ENCODE measurements around the gene RASIP1. TPM values are rescaled to one million over a fixed set of nuclear protein-coding genes. Genes with fewer than 3 reads are reported as not detected.
"Not testable (repeated sequence)": the region's sequence is repeated elsewhere in the genome, so short reads cannot be mapped to it uniquely, and the experiment has no call there.

Gene RASIP1
- total RNA-seq, 4 donors from 2014 or later: 9.7 to 25.8 (median 14.0) TPM

GRCh38 chr19:48720251-48720612 lies 20.2 kb downstream of the RASIP1 start:
- H3K4me3 ChIP-seq (replicated peaks in 1 of 3): no peak overlapping the region
- H3K4me1 ChIP-seq: peaks cover 23 to 42% of the 10 kb centered on the region in 2 donors
- H3K27me3 ChIP-seq: no peaks in the 10 kb centered on the region
- DNase-seq: no peak
- WGBS, 2 donors: 36 to 42% methylated on average over 11 to 12 of the region's 12 CpGs
- H3K9me3 ChIP-seq: no peaks in the 10 kb centered on the region
- H3K36me3 ChIP-seq: no peaks in the 10 kb centered on the region
- TF ChIP-seq POLR2A (IDR thresholded peaks at IDR 0.05): no peak
- TF ChIP-seq CTCF (IDR thresholded peaks at IDR 0.05): no peak
- H3K27ac ChIP-seq: peak overlapping the region in 1 of 3 donors; percentile 80
- intact Hi-C loops (cut with DNase I): no loop called here

- DNase-seq: no peak
- H3K36me3 ChIP-seq: no peaks in the 10 kb centered on the region
- H3K27me3 ChIP-seq: no peaks in the 10 kb centered on the region
- H3K27ac ChIP-seq: peak within 1 kb of the TSS in 1 of 3 donors; percentile 80
- TF ChIP-seq POLR2A (IDR thresholded peaks at IDR 0.05) (no peak), CTCF (IDR thresholded peaks at IDR 0.05) (no peak)
- peak within 1 kb of the TSS in 2 of 3 donors; percentile 39 to 43 for H3K4me3 ChIP-seq (replicated peaks in 1 of 3)
- WGBS, 2 donors: 75 to 76% methylated on average over 28 to 29 of the region's 33 CpGs
- intact Hi-C loops (cut with DNase I): no loop called here
- H3K9me3 ChIP-seq: no peaks in the 10 kb centered on the region
- H3K4me1 ChIP-seq: peaks cover 26 to 45% of the 10 kb centered on the region in 2 donors
Observed at GRCh38 chr19:48719263-48720171, 20.9 kb downstream of the RASIP1 start, which contains the start of gene MAMSTR. Gene MAMSTR, minus strand, starts transcription at chr19:48719725. Its CDS starts 694 bp downstream, at chr19:48719031.

- WGBS, 2 donors: 46 to 63% methylated on average over 11 to 15 of the region's 15 CpGs
- Histone ChIP-seq H3K27me3 (no peaks in the 10 kb centered on the region), H3K36me3 (no peaks in the 10 kb centered on the region), H3K4me3 (replicated peaks in 1 of 3) (no peak overlapping the region), H3K4me1 (peaks cover 25 to 43% of the 10 kb centered on the region in 2 donors), H3K9me3 (no peaks in the 10 kb centered on the region), H3K27ac (peak overlapping the region in 1 of 3 donors; percentile 24)
- DNase-seq: no peak
- intact Hi-C loops (cut with DNase I): no loop called here
- no peak for TF ChIP-seq POLR2A (IDR thresholded peaks at IDR 0.05)
- no peak for TF ChIP-seq CTCF (IDR thresholded peaks at IDR 0.05)
Observed at GRCh38 chr19:48718711-48719231, 21.6 kb downstream of the RASIP1 start.

GRCh38 chr19:48718106-48718505 lies 22.3 kb downstream of the RASIP1 start:
- 51 to 58% methylated on average over 13 of the region's 13 CpGs for WGBS, 2 donors
- H3K9me3 ChIP-seq; intact Hi-C loops (cut with DNase I); H3K27ac ChIP-seq; H3K27me3 ChIP-seq; H3K36me3 ChIP-seq; H3K4me3 ChIP-seq (replicated peaks in 1 of 3): not testable (repeated sequence)
- peak; percentile 66 to 70 for DNase-seq
- H3K4me1 ChIP-seq: peaks cover 25 to 47% of the 10 kb centered on the region in 2 donors

GRCh38 chr19:48716562-48717291 lies 23.7 kb downstream of the RASIP1 start:
- H3K4me1 ChIP-seq: peaks cover 25 to 52% of the 10 kb centered on the region in 2 donors
- peak overlapping the region in 2 of 3 donors; percentile 45 to 52 for H3K27ac ChIP-seq
- H3K4me3 ChIP-seq (replicated peaks in 1 of 3): peak overlapping the region in 1 of 3 donors; percentile 12
- intact Hi-C loops (cut with DNase I): no loop called here
- H3K36me3 ChIP-seq: no peaks in the 10 kb centered on the region
- 17 to 19% methylated on average over 13 to 22 of the region's 24 CpGs for WGBS, 2 donors
- TF ChIP-seq CTCF (IDR thresholded peaks at IDR 0.05): no peak
- no peak for TF ChIP-seq POLR2A (IDR thresholded peaks at IDR 0.05)
- no peaks in the 10 kb centered on the region for H3K27me3 ChIP-seq
- no peaks in the 10 kb centered on the region for H3K9me3 ChIP-seq
- no peak for DNase-seq
